Transverse colon (tissue), 4 donors: ENCODE results near the gene EZR. TPM values are rescaled to one million over a fixed set of nuclear protein-coding genes. Genes with fewer than 3 reads are reported as not detected.

Source experiments
- DNase-seq: peaks from one replicate; pipeline ENCODE4 v3.0.0-alpha.2; 2019
- H3K27ac ChIP-seq, 4 donors: fragments of 200-600 bp; sonication (generic); 2 replicates each; pipeline ENCODE4 v1.5.1; 2016 to 2018; ENCODE audit warnings: inconsistent platforms in 4 of 4
- H3K27me3 ChIP-seq: fragments of 200-600 bp; sonication (generic); 2 replicates; pipeline ENCODE4 v1.5.1; 2017; ENCODE audit warnings: inconsistent platforms
- H3K36me3 ChIP-seq, 4 donors: fragments of 200-600 bp; sonication (generic); 2 replicates each; pipeline ENCODE4 v1.5.1; 2017 to 2019; ENCODE audit warnings: inconsistent platforms in 4 of 4
- H3K4me1 ChIP-seq, 4 donors: fragments of 200-600 bp; sonication (generic); 2 replicates each; pipeline ENCODE4 v1.5.1; 2017 to 2020; ENCODE audit warnings: inconsistent platforms in 4 of 4
- H3K4me3 ChIP-seq, 4 donors: fragments of 200-600 bp; sonication (generic); 1 replicate in 1 of 4; 2 replicates in 3 of 4; pipeline versions ENCODE4 v1.5.1 to v1.6.1; 2017 to 2019; ENCODE audit warnings: inconsistent platforms in 4 of 4
- H3K9me3 ChIP-seq, 2 donors: fragments of 200-600 bp; sonication (generic); 2 replicates each; pipeline ENCODE4 v1.5.1; 2017 to 2019; ENCODE audit warnings: inconsistent platforms in 2 of 2
- CTCF ChIP-seq, 5 experiments: fragments of 200-600 bp in 3 of 5; fragments of 450-650 bp in 2 of 5; sonication (generic) in 3 of 5; IDR thresholded peaks; 1 replicate in 2 of 5; 2 replicates in 3 of 5; pipeline ENCODE4 v1.5.1; 2016 to 2017; ENCODE audit warnings: antibody characterized with exemption in 5 of 5, inconsistent platforms in 3 of 5, mild to moderate bottlenecking in 2 of 5, moderate library complexity in 1 of 5
- EP300 ChIP-seq: sonication (generic); formaldehyde crosslinking; IDR thresholded peaks from one replicate; pipeline ENCODE4 v1.6.1; 2017; ENCODE audit warnings: antibody characterized with exemption, low read depth
- POLR2A ChIP-seq: fragments of 450-650 bp; IDR thresholded peaks from one replicate; pipeline ENCODE4 v1.6.1; 2016; ENCODE audit warnings: antibody characterized with exemption, mild to moderate bottlenecking, moderate library complexity
- POLR2AphosphoS5 ChIP-seq, 3 donors: sonication (generic); formaldehyde crosslinking; IDR thresholded peaks; one replicate each; pipeline ENCODE4 v1.6.1; 2016; ENCODE audit warnings: antibody characterized with exemption in 3 of 3
- WGBS, 2 donors: methylation state at CpG; one replicate each; pipeline ENCODE4 v1.1.5; 2018; ENCODE audit warnings: low coverage in 1 of 2; 5-methylcytosine and 5-hydroxymethylcytosine counted together
- in situ Hi-C, 4 donors: fragments of 200-750 bp; cut with MboI; loops; one replicate each; pipeline versions ENCODE4 v1.15.0 to v1.15.1; 2017; ENCODE audit warnings: low sequenced_read_pairs in 3 of 4, low pct_ligation_motif_present in 1 of 4, low pct_unique_long_range_greater_than_20kb in 1 of 4
- intact Hi-C: fragments of 100-400 bp; cut with DNase I; formaldehyde crosslinking; loops from one replicate; pipeline ENCODE4 v1.15.1; 2023; ENCODE audit warnings: low total_unique reads
- total RNA-seq, 4 donors: library from RNA; depleted of rRNA; stranded (reverse); fragments of >200 nt; gene quantifications; one replicate each; pipeline ENCODE4 v1.1.0, GENCODE V29; 2016

Gene EZR
- total RNA-seq, 4 donors from 2014 or later = 149 to 430 (median 319) TPM

GRCh38 chr6:158758451-158758860 lies 60.7 kb downstream of the EZR start:
- no peaks in the 10 kb centered on the region for H3K36me3 ChIP-seq
- in situ Hi-C loops (no loop called here), intact Hi-C loops (no loop called here)
- 75% methylated on average over 8 of the region's 9 CpGs; no CpG with 5 or more reads in 1 of the 2 donors for WGBS, 2 donors
- no peak for DNase-seq
- H3K9me3 ChIP-seq = no peaks in the 10 kb centered on the region
- H3K4me1 ChIP-seq = no peaks in the 10 kb centered on the region
- no peak overlapping the region for H3K4me3 ChIP-seq
- no peak overlapping the region for H3K27ac ChIP-seq
- TF ChIP-seq POLR2A (no peak), POLR2AphosphoS5 (IDR thresholded peaks at IDR 0.05) (no peak), EP300 (no peak), CTCF (IDR thresholded peaks at IDR 0.05) (no peak)
- no peaks in the 10 kb centered on the region for H3K27me3 ChIP-seq

GRCh38 chr6:158757753-158758090 lies 61.4 kb downstream of the EZR start:
- no peak for DNase-seq
- H3K4me1 ChIP-seq = peaks cover 0 to 2% (median under 1%) of the 10 kb centered on the region in 4 donors
- TF ChIP-seq POLR2A (no peak), EP300 (no peak), POLR2AphosphoS5 (IDR thresholded peaks at IDR 0.05) (no peak), CTCF (IDR thresholded peaks at IDR 0.05) (no peak)
- no peak overlapping the region for H3K4me3 ChIP-seq
- in situ Hi-C loops (no loop called here), intact Hi-C loops (no loop called here)
- no peaks in the 10 kb centered on the region for H3K27me3 ChIP-seq
- H3K36me3 ChIP-seq = no peaks in the 10 kb centered on the region
- H3K9me3 ChIP-seq = no peaks in the 10 kb centered on the region
- WGBS, 2 donors = 92 to 100% methylated on average over 2 to 9 of the region's 9 CpGs
- no peak overlapping the region for H3K27ac ChIP-seq

- H3K27ac ChIP-seq = no peak overlapping the region
- intact Hi-C loops (no loop called here), in situ Hi-C loops (no loop called here)
- no peak overlapping the region for H3K4me3 ChIP-seq
- peaks cover 0 to 7% (median 5%) of the 10 kb centered on the region in 4 donors for H3K4me1 ChIP-seq
- WGBS, 2 donors = 88% methylated on average over 21 of the region's 25 CpGs; no CpG with 5 or more reads in 1 of the 2 donors
- H3K36me3 ChIP-seq = no peaks in the 10 kb centered on the region
- no peak for DNase-seq
- no peaks in the 10 kb centered on the region for H3K9me3 ChIP-seq
- TF ChIP-seq EP300 (no peak), POLR2A (no peak), POLR2AphosphoS5 (IDR thresholded peaks at IDR 0.05) (no peak), CTCF (IDR thresholded peaks at IDR 0.05) (no peak)
- no peaks in the 10 kb centered on the region for H3K27me3 ChIP-seq
Observed at GRCh38 chr6:158756977-158757752, 62.0 kb downstream of the EZR start.

- H3K36me3 ChIP-seq = no peaks in the 10 kb centered on the region
- in situ Hi-C loops = no loop called here
- no peaks in the 10 kb centered on the region for H3K27me3 ChIP-seq
- intact Hi-C loops = no loop called here
- peaks cover 0 to 14% (median 7%) of the 10 kb centered on the region in 4 donors for H3K4me1 ChIP-seq
- no peak for TF ChIP-seq POLR2A
- no peak for TF ChIP-seq POLR2AphosphoS5 (IDR thresholded peaks at IDR 0.05)
- TF ChIP-seq CTCF (IDR thresholded peaks at IDR 0.05) = no peak
- TF ChIP-seq EP300 = no peak
- WGBS, 2 donors = 92 to 95% methylated on average over 4 to 9 of the region's 9 CpGs
- no peak overlapping the region for H3K27ac ChIP-seq
- no peak overlapping the region for H3K4me3 ChIP-seq
- H3K9me3 ChIP-seq = no peaks in the 10 kb centered on the region
- DNase-seq = no peak
Observed at GRCh38 chr6:158756126-158756525, 63.0 kb downstream of the EZR start.
